B cell (primary cell): Measurements from ENCODE around the gene CASD1. TPM values are rescaled to one million over a fixed set of nuclear protein-coding genes. Genes with fewer than 3 reads are reported as not detected.

ENCODE experiments used
- ATAC-seq: fragments of 200-7000 bp; cut with Tn5 transposase; one replicate; pipeline ENCODE4 v1.10.0; 2021; ENCODE audit warnings: low read depth, mild to moderate bottlenecking, moderate number of reproducible peaks, moderate library complexity
- CTCF ChIA-PET: fragments of 350-600 bp; sonication (Branson Sonifier 250); formaldehyde crosslinking; loops from one replicate; lab custom pipeline; 2021; ENCODE audit warnings: antibody characterized with exemption, inconsistent platforms; lab: Charles Lee
- POLR2A ChIA-PET: fragments of 350-600 bp; sonication (Branson Sonifier 250); formaldehyde crosslinking; loops from one replicate; lab custom pipeline; 2021; ENCODE audit warnings: antibody characterized with exemption; lab: Charles Lee
- DNase-seq: peaks from one replicate; pipeline ENCODE4 v3.0.0; 2013
- H2AFZ ChIP-seq: 2 replicates; pipeline ENCODE4 v1.6.1; 2012; ENCODE audit warnings: mild to moderate bottlenecking, low read depth, low read length; ENCODE audit not compliant: insufficient read depth, poor library complexity, severe bottlenecking
- H3K27ac ChIP-seq, 2 donors: 1 replicate in 1 of 2; 2 replicates in 1 of 2; pipeline ENCODE4 v1.5.1; 2012 to 2013; ENCODE audit warnings: low read length in 2 of 2, mild to moderate bottlenecking in 2 of 2, moderate library complexity in 1 of 2
- H3K27me3 ChIP-seq, 4 experiments: fragments of 200-600 bp in 1 of 4; sonication (generic) in 1 of 4; replicated peaks in 1 of 4; 1 replicate in 2 of 4; 2 replicates in 2 of 4; pipeline versions ENCODE4 v1.6.1 to v1.7.0; 2013 to 2016; ENCODE audit warnings: low read length in 3 of 4, mild to moderate bottlenecking in 2 of 4, mixed read lengths in 1 of 4, moderate library complexity in 1 of 4; ENCODE audit not compliant: insufficient read depth in 4 of 4, control insufficient read depth in 3 of 4; ENCODE audit errors: control extremely low read depth in 1 of 4
- H3K36me3 ChIP-seq, 2 experiments: replicated peaks in 1 of 2; 1 replicate in 1 of 2; 2 replicates in 1 of 2; pipeline versions ENCODE4 v1.6.1 to v1.7.1; 2013; ENCODE audit warnings: low read length in 1 of 2; ENCODE audit not compliant: insufficient read depth in 2 of 2, control insufficient read depth in 1 of 2; ENCODE audit errors: control extremely low read depth in 1 of 2, extremely low read depth in 1 of 2
- H3K4me1 ChIP-seq, 2 donors: fragments of 200-600 bp in 1 of 2; sonication (generic) in 1 of 2; 1 replicate in 1 of 2; 2 replicates in 1 of 2; pipeline versions ENCODE4 v1.5.1 to v1.6.1; 2013 to 2017; ENCODE audit warnings: low read length in 2 of 2; ENCODE audit not compliant: control insufficient read depth in 2 of 2, insufficient read depth in 2 of 2
- H3K4me2 ChIP-seq: replicated peaks from 2 replicates; pipeline ENCODE3; 2012; ENCODE audit warnings: mild to moderate bottlenecking, low read depth, low read length; ENCODE audit not compliant: poor library complexity, severe bottlenecking
- H3K4me3 ChIP-seq, 5 experiments: fragments of 200-600 bp in 1 of 5; sonication (generic) in 1 of 5; 1 replicate in 3 of 5; 2 replicates in 2 of 5; pipeline versions ENCODE4 v1.5.1 to v1.7.0; 2011 to 2016; ENCODE audit warnings: low read length in 4 of 5, mild to moderate bottlenecking in 4 of 5, low read depth in 2 of 5, control low read depth in 1 of 5, moderate library complexity in 1 of 5; ENCODE audit not compliant: insufficient read depth in 1 of 5; ENCODE audit errors: control extremely low read depth in 1 of 5, extremely low read depth in 1 of 5
- H3K79me2 ChIP-seq: fragments of 200-600 bp; sonication (generic); one replicate; pipeline ENCODE4 v1.6.0; 2016; ENCODE audit warnings: low read length; ENCODE audit not compliant: control insufficient read depth, insufficient read depth
- H3K9ac ChIP-seq: fragments of 200-600 bp; sonication (generic); 2 replicates; pipeline ENCODE4 v1.6.1; 2017; ENCODE audit warnings: mild to moderate bottlenecking, low read length, moderate library complexity
- H3K9me3 ChIP-seq, 3 donors: one replicate each; pipeline versions ENCODE4 v1.6.1 to v1.7.1; 2013; ENCODE audit warnings: low read length in 2 of 3; ENCODE audit not compliant: control insufficient read depth in 2 of 3, insufficient read depth in 1 of 3; ENCODE audit errors: control extremely low read depth in 1 of 3
- H4K20me1 ChIP-seq: 2 replicates; pipeline ENCODE4 v1.6.0; 2012; ENCODE audit warnings: mild to moderate bottlenecking, low read length; ENCODE audit not compliant: insufficient read depth, control insufficient read depth, poor library complexity, severe bottlenecking
- H3K27ac Mint-ChIP-seq: one replicate; pipeline ENCODE4 v1.8.0; 2021; ENCODE audit warnings: mixed read lengths
- H3K27me3 Mint-ChIP-seq: one replicate; pipeline ENCODE4 v1.8.0; 2021; ENCODE audit warnings: mixed read lengths
- H3K4me1 Mint-ChIP-seq: one replicate; pipeline ENCODE4 v1.8.0; 2021; ENCODE audit warnings: mixed read lengths
- H3K4me3 Mint-ChIP-seq: one replicate; pipeline ENCODE4 v1.8.0; 2021; ENCODE audit warnings: mixed read lengths
- H3K9me3 Mint-ChIP-seq: one replicate; pipeline ENCODE4 v1.8.0; 2022; ENCODE audit warnings: mixed read lengths; ENCODE audit not compliant: insufficient read depth
- EZH2 ChIP-seq: IDR thresholded peaks from 2 replicates; pipeline ENCODE4 v1.6.1; 2012; ENCODE audit warnings: borderline replicate concordance, low read depth, mild to moderate bottlenecking, moderate library complexity, low read length; ENCODE audit not compliant: insufficient read depth, poor library complexity, severe bottlenecking
- WGBS: methylation state at CpG from one replicate; pipeline ENCODE4 v1.1.5; 2013; ENCODE audit warnings: missing lambda C conversion rate; ENCODE audit not compliant: insufficient coverage; 5-methylcytosine and 5-hydroxymethylcytosine counted together
- intact Hi-C: fragments of 100-400 bp; cut with micrococcal nuclease; formaldehyde crosslinking; loops from one replicate; pipeline ENCODE4 v1.10.0; 2022
- polyA plus RNA-seq: library from polyadenylated mRNA; depleted of rRNA; stranded (reverse); fragments of >200 nt; gene quantifications from 2 replicates; pipeline ENCODE4 v1.2.3, GENCODE V29; 2012
- total RNA-seq, 2 donors: library from RNA; stranded (reverse); fragments of 120-200 nt in 1 of 2; gene quantifications; 1 replicate in 1 of 2; 2 replicates in 1 of 2; pipeline versions ENCODE4 v1.2.3 to v1.2.4, GENCODE V29; 2013 to 2022
- TF ChIP-seq, protein P1 (sequence below): fragments of 200-600 bp; IDR thresholded peaks from one replicate; pipeline ENCODE4 v1.8.0; 2022; ENCODE audit warnings: antibody characterized with exemption, mild to moderate bottlenecking

The CASD1 gene
- total and polyA plus RNA-seq, 2 donors (not counting 1 experiment from before 2014, with no cell fraction given) = 9.2 to 47.9 TPM

DNA sequence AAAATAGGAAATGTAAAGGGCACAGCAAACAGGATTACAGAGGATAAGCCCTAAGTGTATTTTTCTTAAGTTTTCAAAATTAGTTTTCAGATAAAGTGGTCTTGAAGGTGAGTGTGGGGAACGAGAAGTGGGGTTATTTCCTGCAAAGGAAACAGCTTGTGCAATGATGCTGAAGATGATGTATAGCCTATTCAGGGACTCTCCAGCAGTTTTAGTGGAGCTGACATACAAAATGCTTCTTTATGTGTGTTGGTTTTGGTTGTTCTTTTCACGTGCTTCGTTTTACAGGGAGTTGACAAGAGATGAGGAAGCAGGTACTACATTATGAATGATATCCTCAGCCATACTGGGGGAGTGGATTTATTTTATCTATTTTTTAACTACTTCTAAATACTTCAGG lies 20.5 kb downstream of the CASD1 start:
- H3K4me3 ChIP-seq = no peak overlapping the region
- no peak overlapping the region for H2AFZ ChIP-seq
- Mint-ChIP-seq H3K27me3 (no peaks in the 10 kb centered on the region), H3K4me1 (no peaks in the 10 kb centered on the region), H3K4me3 (no peak overlapping the region), H3K9me3 (no peaks in the 10 kb centered on the region), H3K27ac (no peak overlapping the region)
- intact Hi-C loops = no loop called here
- TF ChIP-seq EZH2 = no peak
- TF ChIP-seq, protein P1, sequence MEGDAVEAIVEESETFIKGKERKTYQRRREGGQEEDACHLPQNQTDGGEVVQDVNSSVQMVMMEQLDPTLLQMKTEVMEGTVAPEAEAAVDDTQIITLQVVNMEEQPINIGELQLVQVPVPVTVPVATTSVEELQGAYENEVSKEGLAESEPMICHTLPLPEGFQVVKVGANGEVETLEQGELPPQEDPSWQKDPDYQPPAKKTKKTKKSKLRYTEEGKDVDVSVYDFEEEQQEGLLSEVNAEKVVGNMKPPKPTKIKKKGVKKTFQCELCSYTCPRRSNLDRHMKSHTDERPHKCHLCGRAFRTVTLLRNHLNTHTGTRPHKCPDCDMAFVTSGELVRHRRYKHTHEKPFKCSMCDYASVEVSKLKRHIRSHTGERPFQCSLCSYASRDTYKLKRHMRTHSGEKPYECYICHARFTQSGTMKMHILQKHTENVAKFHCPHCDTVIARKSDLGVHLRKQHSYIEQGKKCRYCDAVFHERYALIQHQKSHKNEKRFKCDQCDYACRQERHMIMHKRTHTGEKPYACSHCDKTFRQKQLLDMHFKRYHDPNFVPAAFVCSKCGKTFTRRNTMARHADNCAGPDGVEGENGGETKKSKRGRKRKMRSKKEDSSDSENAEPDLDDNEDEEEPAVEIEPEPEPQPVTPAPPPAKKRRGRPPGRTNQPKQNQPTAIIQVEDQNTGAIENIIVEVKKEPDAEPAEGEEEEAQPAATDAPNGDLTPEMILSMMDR = no peak
- no peaks in the 10 kb centered on the region for H4K20me1 ChIP-seq
- H3K36me3 ChIP-seq = peaks cover 8 to 20% of the 10 kb centered on the region in 2 experiments
- POLR2A ChIA-PET = no interaction called here
- CTCF ChIA-PET = interaction anchor here (1.2 kb wide), 1 partner anchor 627 kb away, joined by 3 read pairs; no protein-coding TSS in a partner anchor
- 18% methylated on average over 1 of the region's 3 CpGs for WGBS
- no peaks in the 10 kb centered on the region for H3K79me2 ChIP-seq
- DNase-seq (no peak), ATAC-seq (no peak)
- no peaks in the 10 kb centered on the region for H3K4me1 ChIP-seq
- no peak overlapping the region for H3K9ac ChIP-seq
- peak overlapping the region in 1 of 2 donors; percentile 34 for H3K27ac ChIP-seq
- H3K4me2 ChIP-seq = no peak overlapping the region
- no peaks in the 10 kb centered on the region for H3K27me3 ChIP-seq
- no peaks in the 10 kb centered on the region for H3K9me3 ChIP-seq

GRCh38 chr7:94532676-94533075 lies 23.1 kb downstream of the CASD1 start:
- Histone ChIP-seq H2AFZ (no peak overlapping the region), H3K9me3 (no peaks in the 10 kb centered on the region), H3K4me2 (no peak overlapping the region), H3K27ac (no peak overlapping the region), H3K9ac (no peak overlapping the region), H3K4me1 (no peaks in the 10 kb centered on the region), H3K79me2 (no peaks in the 10 kb centered on the region), H4K20me1 (no peaks in the 10 kb centered on the region), H3K27me3 (no peaks in the 10 kb centered on the region), H3K4me3 (no peak overlapping the region), H3K36me3 (peaks cover 12 to 23% of the 10 kb centered on the region in 2 experiments)
- Mint-ChIP-seq H3K4me3 (no peak overlapping the region), H3K9me3 (no peaks in the 10 kb centered on the region), H3K4me1 (no peaks in the 10 kb centered on the region), H3K27me3 (no peaks in the 10 kb centered on the region), H3K27ac (no peak overlapping the region)
- DNase-seq = no peak
- TF ChIP-seq EZH2 = no peak
- TF ChIP-seq, protein P1 = no peak
- WGBS = no CpG with 5 or more reads among the region's 2 CpGs
- POLR2A ChIA-PET = no interaction called here
- intact Hi-C loops = loop anchor here (2.0 kb wide), 1 partner anchor 16 kb away; no protein-coding TSS in a partner anchor
- ATAC-seq = no peak
- CTCF ChIA-PET = no interaction called here
